Measurements from ENCODE around the gene PAX8.

Gene PAX8

DNA sequence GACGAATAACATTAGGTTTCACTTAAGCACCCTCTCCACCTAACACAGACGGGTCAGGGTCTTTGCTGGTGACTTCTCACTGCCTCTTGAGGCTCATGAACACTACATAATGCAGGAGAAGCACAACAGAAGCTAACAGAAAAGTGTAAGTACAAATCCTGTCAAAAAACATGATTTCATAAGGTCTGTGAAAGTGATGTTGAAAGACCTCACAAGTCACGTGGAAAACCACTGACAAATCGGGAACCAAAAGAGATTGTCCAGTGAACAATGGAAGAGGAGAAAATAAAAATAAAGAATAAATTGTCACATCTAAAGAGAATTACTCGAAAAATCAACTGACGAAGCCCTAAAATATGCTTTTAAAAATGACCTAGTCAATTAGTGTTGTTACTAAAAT, 91.0 kb downstream of the PAX8 start:
- H4K20me1 ChIP-seq (ENCODE audit: insufficient read depth, low read length), result peaks cover 42% of the 10 kb centered on the region
- peaks cover 57% of the 10 kb centered on the region for H3K79me2 ChIP-seq (ENCODE audit: insufficient read depth, low read length)
- H3K4me2 ChIP-seq (ENCODE audit: insufficient read depth, low read length), result no peak overlapping the region
- TF ChIP-seq, protein P1, sequence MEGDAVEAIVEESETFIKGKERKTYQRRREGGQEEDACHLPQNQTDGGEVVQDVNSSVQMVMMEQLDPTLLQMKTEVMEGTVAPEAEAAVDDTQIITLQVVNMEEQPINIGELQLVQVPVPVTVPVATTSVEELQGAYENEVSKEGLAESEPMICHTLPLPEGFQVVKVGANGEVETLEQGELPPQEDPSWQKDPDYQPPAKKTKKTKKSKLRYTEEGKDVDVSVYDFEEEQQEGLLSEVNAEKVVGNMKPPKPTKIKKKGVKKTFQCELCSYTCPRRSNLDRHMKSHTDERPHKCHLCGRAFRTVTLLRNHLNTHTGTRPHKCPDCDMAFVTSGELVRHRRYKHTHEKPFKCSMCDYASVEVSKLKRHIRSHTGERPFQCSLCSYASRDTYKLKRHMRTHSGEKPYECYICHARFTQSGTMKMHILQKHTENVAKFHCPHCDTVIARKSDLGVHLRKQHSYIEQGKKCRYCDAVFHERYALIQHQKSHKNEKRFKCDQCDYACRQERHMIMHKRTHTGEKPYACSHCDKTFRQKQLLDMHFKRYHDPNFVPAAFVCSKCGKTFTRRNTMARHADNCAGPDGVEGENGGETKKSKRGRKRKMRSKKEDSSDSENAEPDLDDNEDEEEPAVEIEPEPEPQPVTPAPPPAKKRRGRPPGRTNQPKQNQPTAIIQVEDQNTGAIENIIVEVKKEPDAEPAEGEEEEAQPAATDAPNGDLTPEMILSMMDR (IDR thresholded peaks at IDR 0.05; ENCODE audit: borderline replicate concordance, extremely low read depth, low read length, poor library complexity, severe bottlenecking), result no peak
- no peak for TF ChIP-seq EZH2 (IDR thresholded peaks at IDR 0.05; ENCODE audit: borderline replicate concordance, low read depth, low read length, severe bottlenecking)
- no peaks in the 10 kb centered on the region for H3K9me3 ChIP-seq (ENCODE audit: insufficient read depth, low read length, severe bottlenecking)
- peaks cover 6% of the 10 kb centered on the region for H3K4me1 ChIP-seq (ENCODE audit: insufficient read depth, low read length)
- peaks cover 91% of the 10 kb centered on the region for H3K36me3 ChIP-seq (ENCODE audit: insufficient read depth, low read length)
- H3K27me3 ChIP-seq (ENCODE audit: insufficient read depth, low read length, poor library complexity), result no peaks in the 10 kb centered on the region
- no peak overlapping the region for H3K4me3 ChIP-seq (ENCODE audit: low read depth in 1 of 2, low read length in 2 of 2)
- ATAC-seq (ENCODE audit: insufficient read depth, low read depth) (no peak), DNase-seq (no peak)
- H3K27ac ChIP-seq (ENCODE audit: low read length), result no peak overlapping the region
- H3K9ac ChIP-seq (ENCODE audit: low read depth, low read length), result no peak overlapping the region
- H2AFZ ChIP-seq (ENCODE audit: low read depth, low read length), result no peak overlapping the region

DNA sequence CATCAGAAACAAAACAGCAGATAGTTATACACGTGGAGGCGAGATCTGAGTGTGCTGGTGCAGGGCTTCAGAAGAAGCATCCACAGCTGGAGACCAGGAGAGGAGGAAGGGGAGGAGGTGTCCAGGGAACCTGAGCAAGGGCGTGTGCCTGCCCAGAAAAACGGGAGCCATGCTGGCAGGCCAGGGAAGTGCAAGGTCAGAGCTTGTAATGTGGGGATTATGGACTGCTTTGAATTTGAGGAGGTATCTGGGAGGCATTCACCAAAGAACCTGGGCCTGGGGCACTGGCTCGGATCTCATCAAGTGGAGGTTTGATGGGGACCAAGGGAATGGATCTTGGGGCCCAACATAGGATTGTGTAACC, 92.3 kb downstream of the PAX8 start:
- Histone ChIP-seq H3K36me3 (ENCODE audit: insufficient read depth, low read length) (peaks cover 91% of the 10 kb centered on the region), H3K9ac (ENCODE audit: low read depth, low read length) (no peak overlapping the region), H3K4me3 (ENCODE audit: low read depth in 1 of 2, low read length in 2 of 2) (no peak overlapping the region), H4K20me1 (ENCODE audit: insufficient read depth, low read length) (peaks cover 53% of the 10 kb centered on the region), H3K4me1 (ENCODE audit: insufficient read depth, low read length) (peaks cover 8% of the 10 kb centered on the region), H3K4me2 (ENCODE audit: insufficient read depth, low read length) (no peak overlapping the region), H3K27me3 (ENCODE audit: insufficient read depth, low read length, poor library complexity) (no peaks in the 10 kb centered on the region), H3K79me2 (ENCODE audit: insufficient read depth, low read length) (peaks cover 70% of the 10 kb centered on the region), H3K9me3 (ENCODE audit: insufficient read depth, low read length, severe bottlenecking) (no peaks in the 10 kb centered on the region), H3K27ac (ENCODE audit: low read length) (no peak overlapping the region), H2AFZ (ENCODE audit: low read depth, low read length) (no peak overlapping the region)
- TF ChIP-seq, protein P1 (IDR thresholded peaks at IDR 0.05; ENCODE audit: borderline replicate concordance, extremely low read depth, low read length, poor library complexity, severe bottlenecking), result no peak
- TF ChIP-seq EZH2 (IDR thresholded peaks at IDR 0.05; ENCODE audit: borderline replicate concordance, low read depth, low read length, severe bottlenecking), result no peak
- ATAC-seq (ENCODE audit: insufficient read depth, low read depth) (no peak), DNase-seq (no peak)

DNA sequence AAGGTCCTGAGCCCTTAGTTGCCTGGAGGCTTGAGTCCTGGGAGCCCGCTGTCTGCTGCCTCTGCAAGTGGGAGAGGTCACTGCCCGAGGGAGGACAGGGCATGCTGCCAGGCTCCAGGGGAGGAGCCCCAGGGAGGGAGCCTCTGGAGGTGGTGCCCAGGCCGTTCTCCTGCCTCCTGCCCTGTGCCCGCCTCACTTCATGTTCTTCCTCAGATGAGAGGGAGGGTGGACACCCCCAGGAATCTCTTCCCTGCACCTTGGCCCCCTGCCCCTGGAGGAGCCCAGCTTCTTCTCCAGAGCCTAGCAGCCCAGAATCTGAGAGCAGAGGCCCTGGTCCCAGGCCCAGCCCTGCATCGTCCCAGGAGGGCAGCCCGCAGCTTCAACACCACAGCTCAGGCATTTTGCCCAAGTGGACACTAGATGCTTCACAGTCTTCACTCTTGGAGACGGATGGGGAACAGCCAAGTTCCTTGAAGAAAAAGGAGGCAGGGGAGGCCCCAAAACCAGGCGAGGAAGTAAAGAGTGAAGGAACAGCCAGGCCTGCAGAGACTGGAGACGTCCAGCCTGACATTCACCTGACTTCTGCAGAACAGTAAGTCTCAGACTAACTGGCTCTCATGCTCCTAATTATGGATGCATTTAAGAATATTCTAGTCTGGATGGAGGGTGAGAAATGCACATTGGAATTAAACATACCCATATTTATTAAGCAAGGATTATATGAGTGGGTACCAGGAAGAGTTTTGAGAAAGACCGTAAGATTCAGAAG, 92.9 kb downstream of the PAX8 start:
- H3K79me2 ChIP-seq (ENCODE audit: insufficient read depth, low read length), result peaks cover 74% of the 10 kb centered on the region
- TF ChIP-seq, protein P1 (IDR thresholded peaks at IDR 0.05; ENCODE audit: borderline replicate concordance, extremely low read depth, low read length, poor library complexity, severe bottlenecking), result no peak
- no peak for TF ChIP-seq EZH2 (IDR thresholded peaks at IDR 0.05; ENCODE audit: borderline replicate concordance, low read depth, low read length, severe bottlenecking)

More for the DNA sequence above, 92.9 kb downstream of the PAX8 start:
- no peak for ATAC-seq (ENCODE audit: insufficient read depth, low read depth)
- H3K4me2 ChIP-seq (ENCODE audit: insufficient read depth, low read length), result no peak overlapping the region
- H3K4me1 ChIP-seq (ENCODE audit: insufficient read depth, low read length), result peaks cover 10% of the 10 kb centered on the region
- no peaks in the 10 kb centered on the region for H3K27me3 ChIP-seq (ENCODE audit: insufficient read depth, low read length, poor library complexity)
- H2AFZ ChIP-seq (ENCODE audit: low read depth, low read length), result no peak overlapping the region
- peaks cover 91% of the 10 kb centered on the region for H3K36me3 ChIP-seq (ENCODE audit: insufficient read depth, low read length)
- no peak overlapping the region for H3K4me3 ChIP-seq (ENCODE audit: low read depth in 1 of 2, low read length in 2 of 2)
- no peaks in the 10 kb centered on the region for H3K9me3 ChIP-seq (ENCODE audit: insufficient read depth, low read length, severe bottlenecking)
- peaks cover 55% of the 10 kb centered on the region for H4K20me1 ChIP-seq (ENCODE audit: insufficient read depth, low read length)
- no peak for DNase-seq
- H3K27ac ChIP-seq (ENCODE audit: low read length), result no peak overlapping the region
- H3K9ac ChIP-seq (ENCODE audit: low read depth, low read length), result no peak overlapping the region

Data from DND-41 (cell line).